ENCODE results near the gene PNLDC1.
A peak's percentile ranks its signal among the peaks of the same experiment; 100 is the strongest.
"Not testable (repeated sequence)": the region's sequence is repeated elsewhere in the genome, so short reads cannot be mapped to it uniquely, and the experiment has no call there.

Gene PNLDC1

DNA sequence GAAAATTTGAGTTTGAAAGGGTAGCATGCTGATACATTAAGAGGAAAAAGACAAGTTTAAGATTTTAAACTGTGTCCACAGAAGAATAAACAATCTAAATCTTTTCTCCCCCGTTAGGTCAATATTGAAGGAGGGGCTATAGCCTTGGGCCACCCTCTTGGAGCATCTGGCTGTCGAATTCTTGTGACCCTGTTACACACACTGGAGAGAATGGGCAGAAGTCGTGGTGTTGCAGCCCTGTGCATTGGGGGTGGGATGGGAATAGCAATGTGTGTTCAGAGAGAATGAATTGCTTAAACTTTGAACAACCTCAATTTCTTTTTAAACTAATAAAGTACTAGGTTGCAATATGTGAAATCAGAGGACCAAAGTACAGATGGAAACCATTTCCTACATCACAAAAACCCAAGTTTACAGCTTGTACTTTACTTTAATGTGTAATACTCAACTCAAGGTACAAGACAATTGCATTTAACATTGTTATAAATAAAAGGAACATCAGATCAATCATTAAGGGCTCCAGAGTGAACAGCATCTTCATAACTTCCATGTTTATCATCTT lies 21.5 kb upstream of the PNLDC1 start:
- DNase-seq: no peak

DNA sequence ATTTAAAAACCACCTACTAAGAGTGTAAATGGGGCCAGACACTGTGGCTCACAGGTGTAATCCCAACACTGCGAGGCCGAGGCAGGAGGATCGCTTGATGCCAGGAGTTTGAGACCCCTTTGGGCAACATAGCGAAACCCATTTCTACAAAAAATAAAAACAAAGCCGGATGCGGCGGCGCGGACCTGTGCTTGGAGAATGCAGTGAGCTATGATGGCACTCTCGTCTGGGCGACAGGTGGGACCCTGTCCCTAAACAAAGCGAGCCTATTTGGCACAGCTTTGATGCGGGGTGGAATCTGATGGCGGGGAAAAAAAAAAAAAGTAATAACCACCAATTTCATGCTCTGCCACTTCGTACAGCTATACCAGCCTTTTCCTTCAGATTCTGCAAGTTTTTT lies 11.8 kb upstream of the PNLDC1 start:
- DNase-seq: no peak

DNA sequence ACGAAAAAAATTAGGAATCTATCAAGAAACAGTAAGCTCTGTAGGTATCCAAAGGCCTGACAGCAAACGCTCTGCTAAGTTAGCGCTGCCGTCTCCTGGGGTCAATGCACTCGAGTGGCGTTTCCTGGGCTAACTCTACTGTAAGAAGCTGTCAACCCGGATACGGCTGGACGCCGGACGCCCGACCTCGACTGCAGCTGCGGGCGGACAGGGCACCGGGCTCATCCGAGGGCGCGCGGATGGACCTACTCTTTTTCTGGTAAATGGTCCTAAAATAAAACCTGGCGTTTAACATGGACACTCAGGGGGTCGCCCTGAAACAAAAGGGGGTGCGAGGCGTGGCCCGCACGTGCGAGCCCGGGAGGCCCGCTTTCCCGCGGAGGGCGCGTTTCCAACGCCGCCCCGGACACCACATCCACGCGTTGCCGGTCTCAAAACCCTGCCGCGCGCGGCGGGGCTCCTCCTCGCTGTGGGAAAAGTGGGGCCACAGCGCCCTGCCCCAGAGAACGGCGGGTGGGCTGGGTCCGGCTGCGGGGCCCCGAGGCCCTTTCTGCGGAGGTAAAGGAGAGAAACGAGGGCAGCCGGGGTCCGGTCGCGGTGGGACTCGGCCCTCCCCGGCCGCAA lies 11.2 kb upstream of the PNLDC1 start:
- peak; percentile 22 for DNase-seq

DNA sequence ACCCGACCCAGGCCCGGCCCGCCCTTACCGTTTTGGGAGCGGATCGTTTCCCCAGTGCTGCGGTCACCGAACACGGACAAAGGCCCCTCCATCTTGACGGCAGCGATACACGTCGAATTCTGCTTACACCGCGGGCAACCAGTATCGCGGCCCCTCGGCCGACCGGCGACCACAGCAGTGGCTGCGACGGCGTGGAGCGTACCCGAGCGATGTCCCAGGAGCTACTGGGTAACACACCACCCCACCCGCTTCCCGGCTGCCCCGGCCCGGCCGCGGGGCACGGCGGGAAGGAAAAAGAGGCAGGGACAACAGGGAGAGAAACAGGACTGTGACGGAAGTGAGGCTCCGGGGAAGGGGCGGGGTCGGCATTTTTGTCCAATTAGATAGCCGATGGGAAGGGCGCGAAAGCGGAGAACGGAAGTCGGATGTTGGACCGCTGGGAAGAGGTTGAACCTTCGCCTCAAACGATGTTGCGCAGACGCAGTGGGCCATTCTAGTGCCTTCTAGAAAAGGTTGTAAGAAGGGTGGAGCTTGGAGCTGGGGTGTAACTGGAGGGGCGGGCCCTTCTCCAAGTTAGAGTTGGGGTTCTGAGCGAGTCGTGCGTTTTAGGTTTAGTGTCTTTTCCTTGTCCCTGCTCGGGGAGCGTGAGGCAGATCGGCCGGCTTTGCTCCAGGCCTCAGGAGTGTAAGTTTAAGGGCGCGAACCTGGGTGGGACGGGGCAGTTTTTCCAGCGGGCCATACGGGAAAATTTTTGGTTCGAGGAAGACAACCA lies 10.5 kb upstream of the PNLDC1 start, which contains the start of gene TCP1:
TCP1 (minus strand) TSS at position 226 of the 772 bp plus-strand sequence; CDS start at position 92, 134 bp downstream.
- peak; percentile 100 for DNase-seq

DNA sequence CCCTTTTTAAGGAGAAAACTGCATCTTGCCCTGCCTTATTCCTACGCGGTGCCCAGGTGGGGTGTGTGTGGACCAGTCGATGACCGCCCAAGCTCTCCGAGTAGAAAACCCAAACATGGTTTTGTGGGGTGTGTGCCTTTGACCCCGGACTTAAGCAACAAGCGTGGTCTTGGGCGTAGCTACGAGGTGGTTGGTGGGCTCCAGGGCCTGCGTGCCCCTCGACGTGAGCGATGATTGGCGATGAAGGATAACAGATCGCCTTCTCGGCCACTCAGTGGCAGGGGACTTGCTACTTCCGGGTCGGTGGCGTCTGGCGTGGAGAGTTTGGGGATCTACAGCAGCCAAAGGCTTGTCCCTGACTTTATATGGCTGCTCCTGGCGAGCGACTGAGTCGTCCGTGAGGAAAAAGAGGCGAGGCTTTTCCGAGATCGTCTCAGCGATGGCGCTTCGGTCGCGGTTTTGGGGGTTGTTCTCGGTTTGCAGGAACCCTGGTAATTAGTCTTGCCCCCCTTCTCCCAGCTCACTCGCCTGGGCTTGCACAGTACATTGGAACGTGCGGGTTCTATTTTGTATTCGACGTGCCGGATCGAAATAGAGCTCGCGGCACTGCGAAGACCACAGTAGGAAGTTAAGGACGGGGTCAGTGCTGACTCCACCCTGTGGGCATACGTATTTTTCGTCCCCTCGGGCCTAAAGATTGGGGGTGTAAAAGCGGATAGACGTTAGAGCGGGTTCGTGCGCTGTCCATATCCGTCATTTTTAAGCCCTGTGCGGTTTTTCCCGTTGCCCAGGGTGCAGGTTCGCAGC lies 9.7 kb upstream of the PNLDC1 start, which contains the start of gene MRPL18:
MRPL18 (plus strand) TSS at position 319 of the 807 bp plus-strand sequence; CDS start at position 440, 121 bp downstream.
- DNase-seq: peak; percentile 100

DNA sequence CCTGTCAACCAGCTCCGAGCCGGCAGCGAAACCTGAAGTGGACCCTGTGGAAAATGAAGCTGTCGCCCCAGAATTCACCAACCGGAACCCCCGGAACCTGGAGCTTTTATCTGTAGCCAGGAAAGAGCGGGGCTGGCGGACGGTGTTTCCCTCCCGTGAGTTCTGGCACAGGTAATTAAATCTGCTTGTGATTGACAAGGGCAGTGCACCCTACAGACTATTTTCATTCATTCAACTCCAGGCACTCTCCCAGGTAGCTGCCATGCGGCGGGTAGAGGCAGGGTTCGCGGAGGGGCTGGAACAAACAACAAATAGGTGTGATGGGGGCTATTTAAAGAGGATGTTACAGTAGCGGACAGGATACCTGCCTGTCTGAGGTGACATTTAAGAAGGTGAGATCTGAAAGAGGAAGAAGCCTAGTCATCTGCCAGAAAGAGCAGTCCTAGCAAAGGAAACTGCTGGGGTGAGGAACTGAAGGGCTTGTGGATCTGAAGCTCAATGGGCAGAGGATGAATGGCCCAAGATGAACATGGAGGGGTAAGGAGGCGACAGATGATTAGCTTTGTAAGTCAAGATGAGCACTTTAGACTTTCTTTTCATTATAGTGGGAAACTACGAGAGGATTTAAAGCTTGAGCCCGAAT lies 9.0 kb upstream of the PNLDC1 start:
- DNase-seq: peak; percentile 27

DNA sequence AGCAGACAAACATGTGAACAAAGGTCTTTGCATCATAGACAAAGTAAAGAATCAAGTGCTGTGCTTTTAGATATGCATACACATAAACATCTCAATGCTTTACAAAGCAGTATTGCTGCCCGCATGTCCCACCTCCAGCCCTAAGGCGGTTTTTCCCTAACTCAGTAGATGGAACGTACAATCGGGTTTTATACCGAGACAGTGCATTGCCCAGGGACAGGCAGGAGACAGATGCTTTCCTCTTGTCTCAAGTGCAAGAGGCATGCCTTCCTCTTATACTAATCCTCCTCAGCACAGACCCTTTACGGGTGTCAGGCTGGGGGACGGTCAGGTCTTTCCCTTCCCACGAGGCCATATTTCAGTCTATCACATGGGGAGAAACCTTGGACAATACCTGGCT lies 5.1 kb upstream of the PNLDC1 start:
- not testable (repeated sequence) for DNase-seq

DNA sequence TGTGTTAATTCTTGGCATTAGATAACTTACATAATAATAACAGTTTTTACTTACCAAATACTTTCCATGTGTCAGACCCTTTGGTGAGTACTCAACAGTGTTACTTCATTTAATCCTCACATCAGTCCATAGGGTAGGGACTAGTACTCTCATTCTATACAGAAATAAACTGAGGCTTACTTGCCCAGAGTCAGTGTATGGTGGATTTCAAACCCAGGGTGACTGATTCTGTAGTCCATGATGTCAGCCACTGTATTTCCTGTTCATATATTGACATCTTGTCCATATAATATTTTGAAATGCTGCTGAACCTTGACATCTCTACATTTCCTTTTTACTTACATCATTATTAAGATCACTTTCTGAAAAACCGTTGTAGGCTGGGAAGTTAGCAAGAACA lies 2.5 kb upstream of the PNLDC1 start:
- no peak for DNase-seq

DNA sequence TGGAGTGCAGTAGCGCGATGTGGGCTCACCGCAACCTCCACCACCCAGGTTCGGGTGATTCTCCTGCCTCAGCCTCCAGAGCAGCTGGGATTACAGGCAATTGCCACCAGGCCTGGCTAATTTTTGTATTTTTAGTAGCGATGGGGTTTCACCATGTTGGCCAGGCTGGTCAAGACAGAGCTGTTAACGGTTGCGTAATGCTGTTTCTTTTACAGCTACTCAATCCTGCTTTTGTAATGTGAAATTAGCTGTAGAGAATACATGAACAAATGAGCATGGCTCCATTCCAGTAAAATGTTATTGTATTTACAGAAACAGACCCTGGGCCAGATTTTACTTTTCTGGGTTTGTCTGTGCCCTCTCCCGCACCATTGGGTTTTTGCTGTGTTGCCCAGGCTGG lies 1.9 kb downstream of the PNLDC1 start:
- DNase-seq: no peak

DNA sequence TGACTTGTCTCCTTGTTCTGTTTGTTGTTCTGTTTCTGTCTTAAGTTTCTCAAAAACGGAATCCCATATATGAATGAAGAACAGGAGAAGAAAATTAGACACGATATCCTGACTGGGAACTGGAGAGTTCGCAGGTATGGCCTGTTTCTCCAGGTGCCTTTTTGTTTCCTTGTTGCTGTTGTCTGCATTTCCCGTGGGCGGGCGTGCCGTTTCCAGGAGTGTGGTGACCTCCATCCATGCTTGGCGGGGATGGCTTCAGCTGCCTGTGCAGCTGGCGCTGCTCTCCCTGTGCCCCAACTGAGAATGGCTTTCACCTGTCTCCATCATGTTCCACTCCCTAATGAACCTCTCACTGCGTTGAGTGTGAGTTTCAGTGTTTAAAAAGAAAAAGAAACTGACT lies 4.4 kb downstream of the PNLDC1 start:
- no peak for DNase-seq

DNA sequence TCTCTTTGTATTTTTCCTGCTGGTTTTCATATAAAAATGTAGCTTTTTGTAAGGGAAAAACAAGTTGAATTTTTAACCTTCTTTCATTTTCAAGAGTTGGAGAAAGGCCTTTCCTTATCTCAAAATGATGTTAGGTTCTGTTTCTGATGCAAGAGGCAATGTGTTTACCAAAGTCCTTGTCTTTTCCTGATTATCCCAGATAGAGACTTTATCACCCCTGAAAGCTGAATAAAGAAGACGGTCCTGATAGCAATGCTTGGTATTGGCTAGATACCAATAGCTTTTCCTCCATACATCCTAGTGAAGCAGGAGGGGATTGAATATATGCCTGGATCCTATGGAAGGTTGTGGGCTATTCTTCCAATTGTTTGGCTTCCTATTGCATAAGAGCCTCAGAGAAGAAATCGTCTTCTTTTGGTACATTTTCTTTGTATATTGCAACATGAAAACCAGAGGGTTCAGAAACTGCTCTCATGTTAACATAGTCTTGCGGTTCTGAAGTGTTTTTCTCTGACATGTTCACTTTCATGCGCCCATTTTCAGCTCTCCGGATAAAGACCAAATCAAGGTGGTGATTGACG lies 5.5 kb downstream of the PNLDC1 start:
- DNase-seq: no peak

DNA sequence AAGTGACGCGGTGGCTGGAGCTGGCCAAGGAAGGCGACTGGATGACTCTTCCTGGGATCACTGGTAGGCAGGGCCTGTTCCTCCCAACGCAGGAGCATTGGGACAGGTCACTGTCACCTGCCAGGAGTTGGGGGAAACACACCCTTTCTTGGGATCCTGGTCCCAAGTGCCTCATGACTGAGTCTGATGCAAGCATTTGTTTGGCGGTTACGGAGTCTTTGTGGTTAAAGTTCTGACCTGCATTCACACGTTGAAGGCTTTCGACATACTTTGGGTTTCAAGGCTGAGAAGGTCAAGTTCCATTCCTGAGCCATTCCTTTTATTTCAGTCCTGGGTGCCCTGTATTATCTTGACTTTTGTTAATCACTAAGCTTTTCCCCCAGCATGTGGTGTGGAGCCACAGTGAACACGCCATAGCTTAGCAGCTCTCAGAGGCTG lies 6.0 kb downstream of the PNLDC1 start:
- no peak for DNase-seq

DNA sequence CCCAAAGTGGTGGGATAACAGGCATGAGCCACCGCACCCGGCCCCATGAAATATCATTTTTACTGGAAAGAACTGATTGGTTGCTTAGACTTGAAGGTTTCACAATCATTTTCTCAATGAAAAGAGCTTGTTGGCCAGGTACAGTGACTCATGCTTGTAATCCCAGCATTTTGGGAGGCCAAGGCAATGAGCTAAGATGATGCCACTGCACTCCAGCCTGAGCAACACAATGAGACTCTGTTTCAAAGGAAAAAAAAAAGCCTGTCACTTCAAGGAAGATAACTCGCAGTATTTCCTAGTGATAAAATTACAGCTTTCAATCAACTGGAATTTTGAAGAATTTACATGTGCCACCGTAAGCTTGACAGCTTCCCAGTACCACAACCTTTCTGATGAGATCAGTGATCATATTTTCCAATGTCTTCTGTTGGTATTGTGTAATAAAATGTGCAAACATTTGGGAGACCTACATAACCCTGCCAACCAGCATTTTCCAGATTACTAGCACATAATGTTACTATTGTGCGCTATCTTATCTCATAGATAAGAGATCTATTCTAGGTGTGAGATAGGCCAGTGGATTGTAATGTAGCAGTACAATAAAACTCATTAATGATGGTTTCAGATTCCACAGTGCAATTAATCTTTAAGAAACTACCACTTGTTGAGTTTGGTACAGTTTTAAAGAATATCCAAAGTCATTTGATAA lies 7.2 kb downstream of the PNLDC1 start:
- DNase-seq: no peak

DNA sequence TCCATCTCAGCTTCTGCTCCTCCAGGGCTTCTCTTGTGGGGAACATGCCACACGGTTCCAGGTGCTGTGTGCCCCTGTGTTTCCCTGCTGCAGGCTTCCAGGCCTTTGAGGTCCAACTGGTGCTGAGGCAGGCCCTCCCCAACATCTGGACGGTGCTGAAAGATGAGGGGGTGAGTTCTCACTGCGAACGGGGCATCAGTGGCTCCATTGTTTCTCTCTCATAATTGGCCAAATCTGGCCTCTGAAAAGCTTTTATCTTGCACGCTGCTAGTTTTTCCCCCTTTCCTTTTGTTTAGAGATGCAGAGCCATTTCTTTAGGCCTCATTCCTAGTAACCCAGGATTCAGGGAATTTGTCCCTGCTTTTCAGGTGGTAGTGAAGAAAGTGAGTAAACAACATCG lies 8.6 kb downstream of the PNLDC1 start:
- no peak for DNase-seq

DNA sequence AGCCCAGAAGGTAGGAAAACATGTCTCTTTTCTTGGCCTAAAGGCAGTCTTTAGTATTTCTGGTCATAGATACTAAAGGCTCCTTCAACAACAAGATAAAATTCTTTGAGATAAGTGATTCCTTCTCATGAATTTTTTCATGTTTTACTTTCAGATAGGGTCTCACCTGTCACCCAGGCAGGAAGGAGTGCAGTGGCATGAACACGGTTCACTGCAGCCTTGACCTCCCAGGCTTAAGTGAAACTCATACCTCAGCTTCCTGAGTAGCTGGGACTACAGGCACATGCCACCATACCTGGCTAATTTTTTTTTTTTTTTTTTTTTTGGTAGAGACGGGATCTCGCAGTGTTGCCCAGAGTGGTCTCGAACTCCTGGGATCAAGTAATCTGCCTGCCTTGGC lies 9.1 kb downstream of the PNLDC1 start:
- DNase-seq: no peak

DNA sequence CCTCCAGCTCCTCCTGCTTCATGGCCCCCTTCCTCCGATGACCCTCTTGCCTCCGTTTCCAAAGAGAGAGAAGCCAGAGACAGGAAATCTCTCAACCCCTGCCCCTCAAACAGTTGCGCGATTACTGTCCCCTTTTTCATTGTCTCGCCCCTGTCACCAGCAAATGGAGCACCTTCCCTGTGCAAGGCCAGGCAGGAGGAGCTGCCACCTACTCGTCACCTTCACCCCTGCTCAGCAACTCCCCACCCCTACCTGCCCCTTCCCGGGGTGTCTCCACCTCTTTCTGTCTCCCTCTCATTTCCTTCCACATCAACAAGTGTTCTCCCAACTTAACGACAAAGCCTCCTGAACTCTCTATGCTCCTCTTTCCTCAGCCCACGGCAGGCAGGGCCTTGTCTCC lies 13.7 kb downstream of the PNLDC1 start:
- DNase-seq: no peak

DNA sequence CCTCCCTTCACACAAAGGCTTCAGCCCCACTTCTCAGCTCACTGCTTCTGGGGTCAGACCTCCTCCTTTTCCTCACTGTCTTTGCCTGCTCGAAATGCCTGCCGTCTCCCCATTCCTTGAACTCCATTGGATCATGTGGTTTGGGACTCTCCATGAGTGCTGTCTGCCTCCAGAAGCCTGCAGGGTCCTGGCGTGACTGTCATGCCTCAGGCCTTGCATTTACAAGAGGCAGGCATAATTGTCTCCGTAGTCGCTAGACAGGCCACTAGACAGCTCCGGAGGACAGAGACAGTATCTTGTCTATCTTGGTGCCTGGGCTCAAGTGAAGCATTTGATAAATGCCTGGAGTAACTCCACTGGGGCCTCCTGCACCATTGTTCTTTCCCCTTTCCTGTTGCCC lies 15.3 kb downstream of the PNLDC1 start:
- DNase-seq: no peak

DNA sequence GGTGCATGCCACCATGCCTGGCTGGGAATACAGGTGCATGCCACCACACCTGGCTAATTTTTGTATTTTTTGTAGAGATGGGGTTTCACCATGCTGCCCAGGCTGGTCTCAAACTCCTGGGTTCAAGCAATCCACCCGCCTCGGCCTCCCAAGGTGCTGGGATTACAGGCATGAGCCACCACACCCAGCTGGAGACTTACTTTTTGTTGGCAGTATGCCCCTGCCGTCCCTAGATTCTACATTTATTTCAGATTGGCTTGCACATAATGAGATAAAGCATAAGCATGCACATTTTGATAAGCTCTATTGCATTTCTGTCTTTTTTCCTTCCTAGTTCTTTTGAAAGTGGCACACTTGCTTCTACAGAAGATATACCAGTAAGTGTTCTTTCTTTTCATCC lies 16.7 kb downstream of the PNLDC1 start:
- DNase-seq: not testable (repeated sequence)

DNA sequence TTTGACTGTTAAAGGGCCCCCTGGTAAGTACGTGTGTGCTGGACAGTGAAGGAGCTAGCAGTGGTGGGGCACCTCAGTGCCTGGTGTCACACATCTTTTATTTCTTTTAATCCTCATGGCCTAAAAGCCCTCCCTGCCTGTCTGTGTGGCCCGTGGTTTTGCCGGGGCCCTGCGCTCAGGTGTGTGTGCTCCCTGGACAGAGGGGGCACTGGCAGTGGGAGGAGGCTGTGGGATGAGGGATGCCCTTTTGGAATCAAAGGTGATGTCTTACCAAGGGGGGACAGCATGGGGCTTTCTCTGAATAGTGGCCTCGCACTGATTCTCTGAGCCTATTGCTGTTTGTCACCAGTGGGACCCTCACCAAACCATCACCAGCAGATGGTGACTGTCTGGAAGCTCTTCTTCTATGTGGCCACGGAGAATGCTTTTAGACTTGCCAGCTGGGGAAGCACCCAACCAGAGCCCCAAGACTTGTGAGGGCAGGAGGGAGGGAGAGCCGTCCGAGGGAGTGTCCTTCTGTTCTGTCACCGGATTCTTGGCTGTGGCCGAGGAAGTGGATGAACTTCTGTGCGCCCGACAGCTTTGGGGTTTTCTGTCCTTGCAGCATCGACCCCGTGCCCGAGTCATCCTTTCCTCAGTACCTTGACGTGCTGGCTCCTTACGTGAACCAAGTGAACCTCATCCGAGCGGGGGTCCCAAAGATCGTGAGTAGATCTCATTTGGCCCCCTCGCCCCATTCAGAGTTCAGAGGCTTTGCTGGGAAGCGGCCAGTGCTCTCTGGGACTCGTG lies 18.1 kb downstream of the PNLDC1 start:
- no peak for DNase-seq

DNA sequence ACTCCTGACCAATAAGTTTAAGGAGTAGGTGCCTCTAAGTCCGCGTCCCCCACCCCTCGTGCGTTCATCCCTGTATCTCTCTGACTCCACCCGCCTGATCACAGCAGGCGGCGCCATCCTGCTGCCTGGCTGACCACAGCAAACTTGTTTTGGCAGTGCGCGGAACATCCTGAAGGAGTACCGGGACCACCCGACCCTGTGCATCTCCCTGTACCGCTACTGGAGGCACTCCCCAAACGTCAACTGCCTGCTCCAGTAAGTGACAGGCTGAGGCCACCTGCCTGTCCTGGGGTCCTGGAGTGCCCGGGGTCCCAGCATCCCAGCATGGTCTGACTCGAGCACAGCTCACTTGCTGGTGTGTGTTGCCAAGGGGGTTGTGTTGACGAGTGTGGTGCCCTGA lies 19.0 kb downstream of the PNLDC1 start:
- no peak for DNase-seq

All from NCI-H1105 treated with DMSO at 0.1 percent for 48 hours (cell line).